Psoas muscle (tissue), 8 donors: Measurements from ENCODE around the gene LGI4. TPM values are rescaled to one million over a fixed set of nuclear protein-coding genes. Genes with fewer than 3 reads are reported as not detected.

Experiments used
- ATAC-seq, 4 donors: fragments of 200-7000 bp; cut with Tn5 transposase; one replicate each; pipeline ENCODE4 v1.9.1; 2020; ENCODE audit warnings: moderate library complexity in 3 of 4, mild to moderate bottlenecking in 2 of 4
- DNase-seq, 2 donors: peaks; one replicate each; pipeline ENCODE4 v3.0.0-alpha.2; 2020
- H3K27ac ChIP-seq: fragments of 200-600 bp; one replicate; pipeline ENCODE4 v1.8.0; 2022
- H3K27me3 ChIP-seq, 3 donors: fragments of 200-600 bp in 1 of 3; one replicate each; pipeline versions ENCODE4 v1.6.1 to v1.8.0; 2013 to 2022; ENCODE audit warnings: low read length in 2 of 3, mild to moderate bottlenecking in 2 of 3, moderate library complexity in 1 of 3; ENCODE audit not compliant: insufficient read depth in 3 of 3
- H3K36me3 ChIP-seq, 2 donors: fragments of 200-600 bp in 1 of 2; one replicate each; pipeline versions ENCODE4 v1.6.1 to v1.8.0; 2013 to 2022; ENCODE audit warnings: low read depth in 1 of 2, mild to moderate bottlenecking in 1 of 2, moderate library complexity in 1 of 2; ENCODE audit not compliant: insufficient read depth in 1 of 2
- H3K4me1 ChIP-seq: fragments of 200-600 bp; one replicate; pipeline ENCODE4 v1.8.0; 2022
- H3K4me3 ChIP-seq: fragments of 200-600 bp; one replicate; pipeline ENCODE4 v1.8.0; 2022; ENCODE audit warnings: mild to moderate bottlenecking
- H3K9me3 ChIP-seq: fragments of 200-600 bp; one replicate; pipeline ENCODE4 v1.8.0; 2022
- WGBS, 3 donors: extraction: QIAGEN DNeasy Blood & Tissue Kit; methylation state at CpG; one replicate each; pipeline versions ENCODE4 v1.1.6 to v1.1.7; 2013; 5-methylcytosine and 5-hydroxymethylcytosine counted together
- intact Hi-C, 2 donors: fragments of 100-400 bp; cut with DNase I; formaldehyde crosslinking; loops; one replicate each; pipeline versions ENCODE4 v1.11.0 to v1.14.2; 2022
- polyA plus RNA-seq, 3 donors: library from polyadenylated mRNA; stranded (reverse); fragments of 200-250 nt; gene quantifications; one replicate each; pipeline ENCODE4 v1.2.3, GENCODE V29; 2013
- total RNA-seq, 4 donors: library from RNA; stranded (reverse); fragmentation: NEBNext Ultra II Directional in 2 of 4; extraction: Animal tissue kit (Norgen Biotek cat#: 25700) in 2 of 4; gene quantifications; one replicate each; pipeline versions ENCODE4 v1.2.1 to v1.2.4, GENCODE V29; 2021 to 2023
- TF ChIP-seq, protein P1 (sequence below): fragments of 200-600 bp; IDR thresholded peaks from one replicate; pipeline ENCODE4 v1.8.0; 2022; ENCODE audit warnings: antibody characterized with exemption
- donor health status: healthy with polysubstance abuse.
- donor health status: DM: no; HTN: no; CAD: no; lungs with moderate emphysema.
- donor health status: Bipolar disorder and iron deficiency.
- donor health status: healthy.
- donor health status: DM: yes; HTN: yes; CAD: no.
- donor health status: DM: no; HTN: no; CAD: no.
- donor health status: DM: no; HTN: no; CAD: no.
- donor health status: DM: yes; HTN: yes; CAD: no.

LGI4 gene
- total and polyA plus RNA-seq, 7 donors = 3.2 to 22.1 (median 16.2) TPM

DNA sequence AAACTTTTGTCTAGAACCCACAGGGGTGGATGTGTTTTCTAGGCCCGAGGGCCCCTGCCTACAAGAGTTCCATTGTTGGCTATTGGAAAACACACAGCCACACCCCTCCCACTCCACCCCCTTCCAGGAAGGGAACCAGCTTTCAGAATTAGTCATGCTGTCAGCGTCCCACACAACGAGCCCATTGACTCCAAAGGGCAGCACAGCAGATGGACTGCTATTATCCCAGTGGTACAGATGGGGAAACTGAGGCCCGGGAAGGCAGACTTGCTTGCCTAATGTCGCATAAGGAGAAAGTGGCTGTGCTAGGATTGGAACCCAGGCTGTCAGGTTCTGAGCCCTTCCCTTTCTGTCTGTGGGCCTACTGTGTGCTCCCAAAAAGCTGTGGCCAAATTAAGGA lies 27.3 kb downstream of the LGI4 start:
- ATAC-seq = peak in 1 of 4 donors; percentile 37
- Histone ChIP-seq H3K36me3 (no peaks in the 10 kb centered on the region), H3K27ac (no peak overlapping the region), H3K27me3 (no peaks in the 10 kb centered on the region), H3K4me3 (no peak overlapping the region), H3K9me3 (no peaks in the 10 kb centered on the region), H3K4me1 (no peaks in the 10 kb centered on the region)
- TF ChIP-seq, protein P1, sequence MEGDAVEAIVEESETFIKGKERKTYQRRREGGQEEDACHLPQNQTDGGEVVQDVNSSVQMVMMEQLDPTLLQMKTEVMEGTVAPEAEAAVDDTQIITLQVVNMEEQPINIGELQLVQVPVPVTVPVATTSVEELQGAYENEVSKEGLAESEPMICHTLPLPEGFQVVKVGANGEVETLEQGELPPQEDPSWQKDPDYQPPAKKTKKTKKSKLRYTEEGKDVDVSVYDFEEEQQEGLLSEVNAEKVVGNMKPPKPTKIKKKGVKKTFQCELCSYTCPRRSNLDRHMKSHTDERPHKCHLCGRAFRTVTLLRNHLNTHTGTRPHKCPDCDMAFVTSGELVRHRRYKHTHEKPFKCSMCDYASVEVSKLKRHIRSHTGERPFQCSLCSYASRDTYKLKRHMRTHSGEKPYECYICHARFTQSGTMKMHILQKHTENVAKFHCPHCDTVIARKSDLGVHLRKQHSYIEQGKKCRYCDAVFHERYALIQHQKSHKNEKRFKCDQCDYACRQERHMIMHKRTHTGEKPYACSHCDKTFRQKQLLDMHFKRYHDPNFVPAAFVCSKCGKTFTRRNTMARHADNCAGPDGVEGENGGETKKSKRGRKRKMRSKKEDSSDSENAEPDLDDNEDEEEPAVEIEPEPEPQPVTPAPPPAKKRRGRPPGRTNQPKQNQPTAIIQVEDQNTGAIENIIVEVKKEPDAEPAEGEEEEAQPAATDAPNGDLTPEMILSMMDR = no peak
- DNase-seq = no peak
- intact Hi-C loops = no loop called here
- WGBS, 3 donors = 31 to 35% (median 32%) methylated on average over 5 of the region's 5 CpGs

DNA sequence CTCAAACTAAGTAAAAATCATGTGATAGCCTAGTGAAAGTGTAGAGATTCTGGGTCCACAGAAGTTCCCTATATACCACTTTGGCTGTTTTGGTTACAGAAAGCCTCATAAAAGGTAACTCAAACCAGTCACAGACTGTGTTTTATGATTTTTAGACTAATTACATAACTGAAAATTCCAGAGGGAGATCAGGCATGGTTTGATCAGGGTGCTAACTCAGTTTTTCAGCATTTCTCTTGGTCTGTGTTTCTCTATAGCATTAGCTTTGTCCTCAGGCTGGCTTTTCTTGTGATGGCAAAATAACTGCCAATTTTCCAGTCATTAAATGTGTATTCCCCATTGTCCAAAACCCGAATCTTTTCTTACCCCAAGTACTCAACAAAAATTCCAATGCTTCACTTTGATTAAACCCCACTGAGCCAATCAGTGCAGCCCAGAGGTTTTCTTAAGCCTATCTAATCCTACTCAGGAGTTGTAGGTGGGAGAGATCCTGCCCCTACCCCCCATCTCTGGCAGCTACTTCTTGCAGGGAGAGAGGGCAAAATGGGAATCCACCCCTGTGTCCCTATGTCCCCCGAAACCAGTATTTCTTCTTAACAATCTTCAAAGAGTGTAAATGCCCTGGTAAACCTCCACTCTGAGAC lies 27.8 kb downstream of the LGI4 start:
- no peak for DNase-seq
- H3K4me1 ChIP-seq = no peaks in the 10 kb centered on the region
- no peak for ATAC-seq
- H3K9me3 ChIP-seq = no peaks in the 10 kb centered on the region
- H3K27ac ChIP-seq = no peak overlapping the region
- TF ChIP-seq, protein P1 = no peak
- WGBS, 3 donors = 41 to 46% (median 45%) methylated on average over 2 of the region's 2 CpGs
- H3K4me3 ChIP-seq = no peak overlapping the region
- no peaks in the 10 kb centered on the region for H3K36me3 ChIP-seq
- intact Hi-C loops = no loop called here
- no peaks in the 10 kb centered on the region for H3K27me3 ChIP-seq

DNA sequence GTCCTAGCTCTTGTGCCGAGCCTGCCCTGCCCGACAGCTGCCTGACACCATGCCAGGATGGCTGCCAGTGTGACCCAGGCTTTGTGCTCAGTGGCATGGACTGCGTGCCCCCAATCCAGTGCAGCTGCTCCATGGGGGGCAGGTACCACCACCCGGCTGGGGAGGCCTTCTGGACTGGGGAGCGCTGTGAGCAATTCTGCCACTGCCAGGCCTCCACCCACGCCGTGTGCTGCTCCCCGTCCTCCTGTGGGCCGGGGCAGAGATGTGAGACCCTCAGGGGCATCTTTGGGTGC lies 28.6 kb downstream of the LGI4 start:
- peak; percentile 51 to 70 (median 65) for ATAC-seq
- Histone ChIP-seq H3K4me1 (no peaks in the 10 kb centered on the region), H3K27ac (no peak overlapping the region), H3K9me3 (no peaks in the 10 kb centered on the region), H3K4me3 (no peak overlapping the region), H3K27me3 (no peaks in the 10 kb centered on the region), H3K36me3 (no peaks in the 10 kb centered on the region)
- 31 to 56% (median 47%) methylated on average over 9 of the region's 9 CpGs for WGBS, 3 donors
- intact Hi-C loops = no loop called here
- DNase-seq = no peak
- TF ChIP-seq, protein P1 = no peak

DNA sequence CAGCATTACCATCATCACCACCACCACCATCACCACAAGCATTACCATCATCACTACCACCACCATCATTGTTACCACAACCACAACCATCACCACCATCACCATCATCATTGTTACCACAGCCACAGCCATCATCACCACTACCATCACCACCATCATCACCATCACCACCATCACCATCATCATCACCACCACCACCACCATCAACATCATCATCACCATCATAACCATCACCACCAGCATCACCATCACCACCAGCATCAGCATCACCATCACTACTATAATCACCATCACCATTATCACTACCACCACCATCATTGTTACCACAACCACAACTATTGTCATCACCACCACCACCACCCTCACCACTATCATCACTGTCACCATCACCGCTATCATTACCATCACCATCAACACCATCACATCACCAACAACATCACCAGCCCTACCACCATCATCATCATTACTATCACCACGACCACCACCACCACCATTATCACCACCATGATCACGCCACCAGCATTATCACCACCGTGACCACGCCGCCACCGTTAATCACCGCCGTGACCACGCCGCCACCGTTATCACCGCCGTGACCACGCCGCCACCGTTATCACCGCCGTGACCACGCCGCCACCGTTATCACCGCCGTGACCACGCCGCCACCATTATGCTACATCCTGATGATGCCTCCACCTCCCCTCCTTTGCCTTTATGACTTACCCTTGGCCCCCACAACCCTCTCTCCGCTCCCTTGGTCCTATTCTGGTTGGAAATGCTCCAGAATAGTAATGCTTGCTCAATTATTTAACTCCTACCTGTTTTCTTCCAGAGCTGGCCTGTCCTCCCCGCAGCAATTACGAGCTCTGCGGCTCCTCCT lies 29.2 kb downstream of the LGI4 start:
- no peaks in the 10 kb centered on the region for H3K36me3 ChIP-seq
- H3K9me3 ChIP-seq = no peaks in the 10 kb centered on the region
- no peak for DNase-seq
- no peak for ATAC-seq
- no peaks in the 10 kb centered on the region for H3K4me1 ChIP-seq
- no peak overlapping the region for H3K27ac ChIP-seq
- 73 to 78% (median 78%) methylated on average over 30 of the region's 30 CpGs for WGBS, 3 donors
- no peak overlapping the region for H3K4me3 ChIP-seq
- H3K27me3 ChIP-seq = no peaks in the 10 kb centered on the region
- intact Hi-C loops = no loop called here
- TF ChIP-seq, protein P1 = no peak
